B cell (primary cell): ENCODE measurements around the gene ATP8A1. TPM values are rescaled to one million over a fixed set of nuclear protein-coding genes. Genes with fewer than 3 reads are reported as not detected.

ENCODE experiments used
- ATAC-seq: fragments of 200-7000 bp; cut with Tn5 transposase; one replicate; pipeline ENCODE4 v1.10.0; 2021; ENCODE audit warnings: low read depth, mild to moderate bottlenecking, moderate number of reproducible peaks, moderate library complexity
- CTCF ChIA-PET: fragments of 350-600 bp; sonication (Branson Sonifier 250); formaldehyde crosslinking; loops from one replicate; lab custom pipeline; 2021; ENCODE audit warnings: antibody characterized with exemption, inconsistent platforms; lab: Charles Lee
- POLR2A ChIA-PET: fragments of 350-600 bp; sonication (Branson Sonifier 250); formaldehyde crosslinking; loops from one replicate; lab custom pipeline; 2021; ENCODE audit warnings: antibody characterized with exemption; lab: Charles Lee
- DNase-seq: peaks from one replicate; pipeline ENCODE4 v3.0.0; 2013
- H2AFZ ChIP-seq: 2 replicates; pipeline ENCODE4 v1.6.1; 2012; ENCODE audit warnings: mild to moderate bottlenecking, low read depth, low read length; ENCODE audit not compliant: insufficient read depth, poor library complexity, severe bottlenecking
- H3K27ac ChIP-seq, 2 donors: 1 replicate in 1 of 2; 2 replicates in 1 of 2; pipeline ENCODE4 v1.5.1; 2012 to 2013; ENCODE audit warnings: low read length in 2 of 2, mild to moderate bottlenecking in 2 of 2, moderate library complexity in 1 of 2
- H3K27me3 ChIP-seq, 4 experiments: fragments of 200-600 bp in 1 of 4; sonication (generic) in 1 of 4; replicated peaks in 1 of 4; 1 replicate in 2 of 4; 2 replicates in 2 of 4; pipeline versions ENCODE4 v1.6.1 to v1.7.0; 2013 to 2016; ENCODE audit warnings: low read length in 3 of 4, mild to moderate bottlenecking in 2 of 4, mixed read lengths in 1 of 4, moderate library complexity in 1 of 4; ENCODE audit not compliant: insufficient read depth in 4 of 4, control insufficient read depth in 3 of 4; ENCODE audit errors: control extremely low read depth in 1 of 4
- H3K36me3 ChIP-seq, 2 experiments: replicated peaks in 1 of 2; 1 replicate in 1 of 2; 2 replicates in 1 of 2; pipeline versions ENCODE4 v1.6.1 to v1.7.1; 2013; ENCODE audit warnings: low read length in 1 of 2; ENCODE audit not compliant: insufficient read depth in 2 of 2, control insufficient read depth in 1 of 2; ENCODE audit errors: control extremely low read depth in 1 of 2, extremely low read depth in 1 of 2
- H3K4me1 ChIP-seq, 2 donors: fragments of 200-600 bp in 1 of 2; sonication (generic) in 1 of 2; 1 replicate in 1 of 2; 2 replicates in 1 of 2; pipeline versions ENCODE4 v1.5.1 to v1.6.1; 2013 to 2017; ENCODE audit warnings: low read length in 2 of 2; ENCODE audit not compliant: control insufficient read depth in 2 of 2, insufficient read depth in 2 of 2
- H3K4me2 ChIP-seq: replicated peaks from 2 replicates; pipeline ENCODE3; 2012; ENCODE audit warnings: mild to moderate bottlenecking, low read depth, low read length; ENCODE audit not compliant: poor library complexity, severe bottlenecking
- H3K4me3 ChIP-seq, 5 experiments: fragments of 200-600 bp in 1 of 5; sonication (generic) in 1 of 5; 1 replicate in 3 of 5; 2 replicates in 2 of 5; pipeline versions ENCODE4 v1.5.1 to v1.7.0; 2011 to 2016; ENCODE audit warnings: low read length in 4 of 5, mild to moderate bottlenecking in 4 of 5, low read depth in 2 of 5, control low read depth in 1 of 5, moderate library complexity in 1 of 5; ENCODE audit not compliant: insufficient read depth in 1 of 5; ENCODE audit errors: control extremely low read depth in 1 of 5, extremely low read depth in 1 of 5
- H3K79me2 ChIP-seq: fragments of 200-600 bp; sonication (generic); one replicate; pipeline ENCODE4 v1.6.0; 2016; ENCODE audit warnings: low read length; ENCODE audit not compliant: control insufficient read depth, insufficient read depth
- H3K9ac ChIP-seq: fragments of 200-600 bp; sonication (generic); 2 replicates; pipeline ENCODE4 v1.6.1; 2017; ENCODE audit warnings: mild to moderate bottlenecking, low read length, moderate library complexity
- H3K9me3 ChIP-seq, 3 donors: one replicate each; pipeline versions ENCODE4 v1.6.1 to v1.7.1; 2013; ENCODE audit warnings: low read length in 2 of 3; ENCODE audit not compliant: control insufficient read depth in 2 of 3, insufficient read depth in 1 of 3; ENCODE audit errors: control extremely low read depth in 1 of 3
- H4K20me1 ChIP-seq: 2 replicates; pipeline ENCODE4 v1.6.0; 2012; ENCODE audit warnings: mild to moderate bottlenecking, low read length; ENCODE audit not compliant: insufficient read depth, control insufficient read depth, poor library complexity, severe bottlenecking
- H3K27ac Mint-ChIP-seq: one replicate; pipeline ENCODE4 v1.8.0; 2021; ENCODE audit warnings: mixed read lengths
- H3K27me3 Mint-ChIP-seq: one replicate; pipeline ENCODE4 v1.8.0; 2021; ENCODE audit warnings: mixed read lengths
- H3K4me1 Mint-ChIP-seq: one replicate; pipeline ENCODE4 v1.8.0; 2021; ENCODE audit warnings: mixed read lengths
- H3K4me3 Mint-ChIP-seq: one replicate; pipeline ENCODE4 v1.8.0; 2021; ENCODE audit warnings: mixed read lengths
- H3K9me3 Mint-ChIP-seq: one replicate; pipeline ENCODE4 v1.8.0; 2022; ENCODE audit warnings: mixed read lengths; ENCODE audit not compliant: insufficient read depth
- CTCF ChIP-seq: fragments of 200-600 bp; IDR thresholded peaks from one replicate; pipeline ENCODE4 v1.8.0; 2022; ENCODE audit warnings: antibody characterized with exemption, mild to moderate bottlenecking
- EZH2 ChIP-seq: IDR thresholded peaks from 2 replicates; pipeline ENCODE4 v1.6.1; 2012; ENCODE audit warnings: borderline replicate concordance, low read depth, mild to moderate bottlenecking, moderate library complexity, low read length; ENCODE audit not compliant: insufficient read depth, poor library complexity, severe bottlenecking
- WGBS: methylation state at CpG from one replicate; pipeline ENCODE4 v1.1.5; 2013; ENCODE audit warnings: missing lambda C conversion rate; ENCODE audit not compliant: insufficient coverage; 5-methylcytosine and 5-hydroxymethylcytosine counted together
- intact Hi-C: fragments of 100-400 bp; cut with micrococcal nuclease; formaldehyde crosslinking; loops from one replicate; pipeline ENCODE4 v1.10.0; 2022
- polyA plus RNA-seq: library from polyadenylated mRNA; depleted of rRNA; stranded (reverse); fragments of >200 nt; gene quantifications from 2 replicates; pipeline ENCODE4 v1.2.3, GENCODE V29; 2012
- total RNA-seq, 2 donors: library from RNA; stranded (reverse); fragments of 120-200 nt in 1 of 2; gene quantifications; 1 replicate in 1 of 2; 2 replicates in 1 of 2; pipeline versions ENCODE4 v1.2.3 to v1.2.4, GENCODE V29; 2013 to 2022

The ATP8A1 gene
- total and polyA plus RNA-seq, 2 donors (not counting 1 experiment from before 2014, with no cell fraction given) = 28.7 to 51.8 TPM

- CTCF ChIA-PET = no interaction called here
- peaks cover 3 to 41% of the 10 kb centered on the region in 2 experiments for H3K36me3 ChIP-seq
- intact Hi-C loops = no loop called here
Observed at GRCh38 chr4:42446823-42447222, 210.1 kb downstream of the ATP8A1 start.

GRCh38 chr4:42445038-42445437 lies 211.9 kb downstream of the ATP8A1 start:
- no peak overlapping the region for H3K4me3 Mint-ChIP-seq
- TF ChIP-seq EZH2 = no peak
- TF ChIP-seq CTCF = no peak
- Histone ChIP-seq H3K4me2 (no peak overlapping the region), H3K4me1 (no peaks in the 10 kb centered on the region), H3K9ac (no peak overlapping the region), H3K79me2 (no peaks in the 10 kb centered on the region), H3K36me3 (peaks cover 0 to 41% of the 10 kb centered on the region in 2 experiments), H3K9me3 (no peaks in the 10 kb centered on the region), H2AFZ (no peak overlapping the region), H3K27me3 (no peaks in the 10 kb centered on the region), H3K27ac (no peak overlapping the region), H3K4me3 (no peak overlapping the region), H4K20me1 (no peaks in the 10 kb centered on the region)
- intact Hi-C loops = no loop called here
- no peaks in the 10 kb centered on the region for H3K4me1 Mint-ChIP-seq
- no peak overlapping the region for H3K27ac Mint-ChIP-seq
- peaks cover under 1% of the 10 kb centered on the region for H3K9me3 Mint-ChIP-seq
- POLR2A ChIA-PET = no interaction called here
- ATAC-seq (no peak), DNase-seq (no peak)
- CTCF ChIA-PET = no interaction called here
- WGBS = no CpG with 5 or more reads among the region's 5 CpGs
- H3K27me3 Mint-ChIP-seq = no peaks in the 10 kb centered on the region

More at GRCh38 chr4:42446823-42447222, 210.1 kb downstream of the ATP8A1 start:
- no peak for TF ChIP-seq CTCF
- no peak for TF ChIP-seq EZH2
- DNase-seq (no peak), ATAC-seq (no peak)
- H3K27ac ChIP-seq = no peak overlapping the region
- 100% methylated on average over 1 of the region's 5 CpGs for WGBS
- Mint-ChIP-seq H3K27me3 (no peaks in the 10 kb centered on the region), H3K4me1 (no peaks in the 10 kb centered on the region), H3K27ac (no peak overlapping the region), H3K4me3 (no peak overlapping the region), H3K9me3 (peaks cover 2% of the 10 kb centered on the region)
- no peak overlapping the region for H3K9ac ChIP-seq
- H4K20me1 ChIP-seq = no peaks in the 10 kb centered on the region
- H3K4me1 ChIP-seq = no peaks in the 10 kb centered on the region
- no peaks in the 10 kb centered on the region for H3K27me3 ChIP-seq
- no peak overlapping the region for H3K4me2 ChIP-seq
- no peak overlapping the region for H2AFZ ChIP-seq
- H3K79me2 ChIP-seq = no peaks in the 10 kb centered on the region
- H3K4me3 ChIP-seq = no peak overlapping the region
- POLR2A ChIA-PET = no interaction called here
- peaks cover 0 to 3% (median 0%) of the 10 kb centered on the region in 3 donors for H3K9me3 ChIP-seq
